T-helper 1 cell (primary cell): Measurements from ENCODE around the gene CD27.
"Not testable (repeated sequence)": the region's sequence is repeated elsewhere in the genome, so short reads cannot be mapped to it uniquely, and the experiment has no call there.

ENCODE experiments used
- DNase-seq, 5 donors: peaks; one replicate each; pipeline ENCODE4 v3.0.0-alpha.2; 2012 to 2020

CD27 gene

GRCh38 chr12:6489449-6489848 is 44.7 kb downstream of the CD27 start:
- DNase-seq, result no peak

GRCh38 chr12:6490673-6491072 is 45.9 kb downstream of the CD27 start:
- not testable (repeated sequence) for DNase-seq

- DNase-seq, result peak; percentile 91 to 98 (median 96)
Observed at GRCh38 chr12:6492838-6493496, 48.2 kb downstream of the CD27 start, which contains the start of gene MRPL51. Gene MRPL51 (minus strand): TSS chr12:6493262. CDS start chr12:6493136, 126 bp downstream.

GRCh38 chr12:6493497-6494257 is 48.9 kb downstream of the CD27 start, which contains the start of gene NCAPD2:
Gene NCAPD2 (plus strand): TSS chr12:6494102. CDS start chr12:6495099, 997 bp downstream.
- peak; percentile 90 to 99 (median 94) for DNase-seq

GRCh38 chr12:6494258-6494743 is 49.5 kb downstream of the CD27 start:
- peak in 1 of 5 donors; percentile 12 for DNase-seq

GRCh38 chr12:6494968-6495367 is 50.2 kb downstream of the CD27 start:
- DNase-seq, result no peak

GRCh38 chr12:6497291-6497690 is 52.5 kb downstream of the CD27 start:
- DNase-seq, result not testable (repeated sequence)

GRCh38 chr12:6500466-6500865 is 55.7 kb downstream of the CD27 start:
- no peak for DNase-seq
